ENCODE results near the gene MYLK3.

The MYLK3 gene

DNA sequence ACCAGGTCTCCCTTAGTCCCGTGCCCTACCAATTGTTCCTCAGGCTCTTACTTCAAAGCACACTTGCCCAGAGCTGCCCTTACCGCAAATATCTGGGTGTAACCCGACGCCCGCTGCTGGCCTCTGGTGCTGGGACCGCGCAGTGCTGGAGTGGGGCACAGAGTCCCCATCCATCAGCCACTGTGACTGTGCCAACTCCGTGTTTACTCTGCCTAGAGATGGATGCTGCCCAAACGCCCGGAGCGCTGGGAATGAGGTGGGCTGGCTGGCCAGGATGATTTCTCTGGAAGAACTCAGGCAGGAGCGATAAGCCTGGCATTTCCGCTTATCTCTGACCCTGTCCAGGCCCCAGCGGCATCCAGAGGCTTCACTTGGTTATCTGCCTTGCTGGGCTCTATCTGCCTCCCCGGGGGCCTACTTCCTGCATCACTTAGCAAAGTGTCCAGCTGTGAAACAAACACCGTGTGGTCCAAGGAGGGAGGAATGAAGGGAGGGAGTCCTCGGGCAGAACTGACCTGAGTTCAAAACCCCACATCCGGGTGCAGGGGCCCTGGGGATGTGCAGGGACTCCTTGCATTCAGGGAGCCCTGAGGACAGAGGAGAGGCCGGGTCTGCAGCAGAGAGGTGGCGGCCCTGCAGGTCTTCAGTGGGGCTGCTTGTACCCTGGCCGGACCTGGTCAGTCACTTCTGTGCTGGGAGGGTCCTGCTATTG is 9.4 kb upstream of the MYLK3 start:
- DNase-seq (ENCODE audit: low read depth) = no peak

DNA sequence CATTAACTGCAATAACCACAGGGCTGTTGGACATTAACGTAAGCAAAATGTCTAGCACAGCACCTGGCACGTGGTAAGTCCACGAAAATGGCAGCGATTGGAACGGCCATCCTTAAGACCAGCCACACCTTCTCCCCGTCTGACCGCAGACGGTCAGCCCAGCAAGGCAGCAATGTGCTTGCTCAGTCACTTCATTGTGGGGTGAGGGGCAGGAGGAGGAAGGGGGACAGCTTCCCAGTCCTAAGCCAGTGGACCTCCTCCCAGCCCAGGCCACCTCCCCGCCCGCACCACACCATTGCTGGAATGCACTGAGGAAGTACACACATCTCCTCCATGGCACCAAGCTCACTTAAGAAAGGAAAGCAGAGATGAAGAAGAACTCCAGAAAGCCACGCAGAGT is 8.6 kb upstream of the MYLK3 start:
- no peak for DNase-seq (ENCODE audit: low read depth)

DNA sequence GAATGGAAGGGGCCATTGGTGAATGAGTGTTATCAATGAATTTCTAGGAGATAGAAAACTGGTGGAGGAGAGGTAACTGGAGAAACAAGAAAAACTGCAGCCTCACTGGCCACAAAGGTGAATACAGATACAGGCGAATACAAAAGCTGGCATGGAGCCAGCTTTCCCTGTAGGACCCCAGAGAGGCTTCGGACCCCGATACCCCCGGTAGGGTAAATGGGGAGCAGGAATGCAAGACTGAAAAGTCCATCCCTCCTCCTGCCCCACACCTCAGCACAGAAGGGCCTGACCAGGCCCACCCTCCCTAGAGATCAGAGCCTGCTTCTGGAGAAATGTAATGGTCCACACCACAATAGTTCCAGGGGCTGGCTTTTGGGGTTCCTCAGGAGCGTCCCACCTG is 4.9 kb upstream of the MYLK3 start:
- no peak for DNase-seq (ENCODE audit: low read depth)

DNA sequence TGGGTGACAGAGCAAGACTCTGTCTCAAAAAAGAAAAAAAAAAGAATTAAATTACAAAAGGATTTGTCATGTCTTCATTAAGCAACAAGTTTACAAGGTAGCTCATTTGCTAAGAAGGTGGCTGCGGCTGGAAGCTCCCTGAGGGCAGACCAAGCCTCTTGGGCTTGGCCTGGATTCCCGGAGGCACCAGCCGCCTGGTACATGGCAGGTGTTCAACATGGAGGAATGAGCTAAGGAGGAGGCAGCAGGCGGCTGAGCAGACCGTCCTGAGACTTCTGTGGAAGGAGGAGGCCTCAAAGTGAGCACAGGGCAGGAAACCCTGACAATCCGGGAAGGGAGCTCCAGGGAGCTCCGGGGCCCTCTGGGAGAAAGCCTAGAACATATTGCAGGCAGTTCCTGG is 3.2 kb upstream of the MYLK3 start:
- DNase-seq (ENCODE audit: low read depth) = no peak

DNA sequence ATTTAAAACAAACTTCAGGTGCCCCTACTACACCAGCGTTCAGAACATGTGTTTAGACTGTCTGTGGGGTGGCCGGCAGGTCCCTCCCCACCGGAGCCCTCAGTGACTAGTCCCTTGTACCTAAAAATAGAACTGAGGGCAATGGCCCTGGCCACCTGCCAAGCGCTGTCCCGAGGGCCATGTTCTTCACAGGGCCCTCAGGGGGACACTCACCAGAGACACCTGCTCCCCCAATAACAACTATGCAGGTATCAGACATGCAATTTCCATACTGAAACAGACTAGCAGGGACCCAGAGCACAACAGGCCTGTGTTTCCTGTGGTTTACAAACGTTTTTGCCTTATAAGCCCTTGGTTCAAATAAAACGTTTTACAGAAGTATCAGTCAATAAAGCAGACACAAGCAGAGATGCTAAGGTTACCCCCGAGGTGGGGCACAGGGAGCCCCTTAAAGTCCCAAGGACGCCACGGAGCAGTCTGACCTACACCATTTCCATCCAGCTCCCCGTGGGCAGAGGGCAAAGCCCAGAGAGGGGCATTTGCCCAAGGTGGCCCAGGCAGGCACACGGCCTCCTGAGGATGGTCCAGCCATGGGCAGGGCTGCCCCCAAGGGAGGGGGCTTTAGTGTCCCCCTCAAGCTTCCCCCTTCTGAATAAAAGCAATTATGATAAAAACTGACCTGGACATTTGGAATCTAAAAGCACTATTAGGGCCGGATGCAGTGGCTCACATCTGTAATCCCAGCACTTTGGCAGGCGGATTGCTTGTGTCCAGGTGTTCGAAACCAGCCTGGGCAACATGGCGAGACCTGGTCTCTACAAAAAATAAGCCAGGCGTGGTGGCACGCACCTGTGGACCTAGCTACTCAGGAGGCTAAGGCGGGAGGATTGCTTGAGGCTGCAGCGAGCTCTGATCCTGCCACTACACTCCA is 896 bp upstream of the MYLK3 start:
- DNase-seq (ENCODE audit: low read depth) = no peak

DNA sequence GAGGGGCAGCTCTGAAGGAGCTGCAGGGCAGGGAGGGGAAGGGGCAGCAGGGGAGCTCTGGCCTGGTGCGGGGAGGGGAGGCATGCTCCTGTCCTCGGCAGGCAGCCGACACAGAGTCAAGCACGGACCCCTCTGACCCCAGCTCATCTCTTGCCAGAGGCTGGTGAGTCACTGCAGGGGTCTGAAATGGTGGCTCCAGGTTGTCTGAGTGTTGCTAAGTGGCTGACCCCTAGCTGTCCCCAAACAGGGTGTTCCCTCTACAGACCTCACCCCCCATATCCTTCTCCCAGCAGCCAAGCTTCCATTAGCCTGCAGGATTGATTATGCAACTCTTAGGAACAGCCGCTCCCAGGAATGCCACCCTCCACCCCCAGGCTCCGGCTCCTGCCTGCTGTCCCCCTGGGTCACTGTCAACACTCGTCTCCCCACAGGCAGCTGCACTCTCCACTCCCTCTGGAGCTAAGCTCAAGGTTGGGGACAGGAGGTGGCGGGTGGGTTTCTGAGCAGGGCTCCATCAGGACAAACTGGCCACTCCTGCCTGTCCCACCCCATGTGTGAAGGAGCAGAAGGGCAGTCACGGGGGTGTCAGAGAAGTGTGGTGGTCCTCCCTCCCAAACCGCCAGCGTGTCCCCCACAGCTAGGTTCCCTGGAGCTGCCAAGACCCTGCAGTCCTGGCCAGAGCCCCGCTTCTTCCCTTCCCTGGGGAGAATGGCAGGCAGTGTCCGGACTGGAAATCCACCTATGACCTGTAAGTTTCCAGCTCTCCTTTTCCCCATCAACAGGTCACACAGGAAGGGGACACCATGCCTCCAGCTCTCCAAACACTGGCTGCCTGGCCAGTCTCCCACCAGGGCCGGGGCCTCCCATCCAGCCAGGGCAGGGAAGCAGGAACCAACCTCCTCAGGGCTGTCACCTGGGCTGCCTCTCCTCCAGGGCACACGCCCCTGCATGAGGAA is 1.0 kb downstream of the MYLK3 start:
- DNase-seq (ENCODE audit: low read depth) = no peak

DNA sequence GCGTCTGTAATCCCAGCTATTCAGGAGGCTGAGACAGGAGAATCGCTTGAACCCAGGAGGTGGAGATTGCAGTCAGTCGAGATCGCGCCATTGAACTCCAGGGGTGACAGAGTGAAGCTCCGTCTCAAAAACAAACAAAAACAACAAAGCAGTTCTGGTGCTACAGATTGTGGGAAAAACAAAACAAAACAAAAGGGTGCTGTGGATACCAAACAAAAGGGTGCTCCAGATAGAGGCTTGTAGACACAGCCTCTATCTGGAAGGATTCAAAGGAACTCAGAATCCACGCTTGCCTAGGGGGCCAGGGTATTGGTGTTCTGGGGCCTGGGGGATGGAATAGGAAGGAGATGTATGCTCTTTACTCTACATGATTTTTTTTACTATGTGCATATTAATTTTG is 2.5 kb downstream of the MYLK3 start:
- DNase-seq (ENCODE audit: low read depth) = no peak

DNA sequence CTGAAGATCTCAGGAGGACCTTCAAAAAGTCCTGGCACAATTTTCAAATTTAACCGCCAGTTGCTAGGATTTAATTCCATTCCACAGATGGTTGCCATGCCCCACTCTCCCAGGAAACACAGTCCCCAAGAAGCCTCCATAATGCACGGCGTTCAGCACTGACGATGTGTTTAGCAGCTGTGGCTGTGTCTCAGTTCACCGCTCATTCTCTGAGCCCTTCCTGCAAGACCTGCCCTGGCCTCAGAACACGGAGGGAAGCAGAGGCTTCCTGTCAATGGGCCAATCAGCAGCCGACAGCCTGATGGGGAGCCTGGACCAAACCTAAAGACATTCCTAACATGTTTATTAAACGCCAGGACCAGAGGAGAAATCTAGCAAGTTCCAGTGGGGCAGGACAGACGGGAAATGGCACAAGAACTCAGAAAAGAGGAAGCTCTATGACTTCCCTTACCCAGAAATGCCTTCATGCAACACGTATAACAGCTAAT is 4.9 kb downstream of the MYLK3 start:
- no peak for DNase-seq (ENCODE audit: low read depth)

DNA sequence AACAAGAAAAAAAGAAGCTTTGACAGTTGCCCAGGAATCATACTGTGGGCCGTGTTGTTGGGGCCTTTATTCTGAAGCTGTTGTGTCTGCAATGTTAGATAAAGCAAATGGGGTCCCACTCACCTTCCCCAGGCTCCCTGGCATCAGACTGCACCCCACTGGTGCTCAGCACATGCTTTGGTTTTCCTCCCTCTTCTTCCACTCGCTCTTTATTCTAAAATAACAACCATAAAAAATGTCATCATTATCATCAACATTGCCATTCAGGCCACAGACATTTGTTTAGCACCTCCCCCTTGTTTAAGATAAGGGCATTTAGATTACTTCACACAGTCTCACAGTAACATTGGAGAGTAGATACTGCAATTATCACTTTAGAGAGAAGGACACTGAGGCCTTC is 8.2 kb downstream of the MYLK3 start:
- no peak for DNase-seq (ENCODE audit: low read depth)

DNA sequence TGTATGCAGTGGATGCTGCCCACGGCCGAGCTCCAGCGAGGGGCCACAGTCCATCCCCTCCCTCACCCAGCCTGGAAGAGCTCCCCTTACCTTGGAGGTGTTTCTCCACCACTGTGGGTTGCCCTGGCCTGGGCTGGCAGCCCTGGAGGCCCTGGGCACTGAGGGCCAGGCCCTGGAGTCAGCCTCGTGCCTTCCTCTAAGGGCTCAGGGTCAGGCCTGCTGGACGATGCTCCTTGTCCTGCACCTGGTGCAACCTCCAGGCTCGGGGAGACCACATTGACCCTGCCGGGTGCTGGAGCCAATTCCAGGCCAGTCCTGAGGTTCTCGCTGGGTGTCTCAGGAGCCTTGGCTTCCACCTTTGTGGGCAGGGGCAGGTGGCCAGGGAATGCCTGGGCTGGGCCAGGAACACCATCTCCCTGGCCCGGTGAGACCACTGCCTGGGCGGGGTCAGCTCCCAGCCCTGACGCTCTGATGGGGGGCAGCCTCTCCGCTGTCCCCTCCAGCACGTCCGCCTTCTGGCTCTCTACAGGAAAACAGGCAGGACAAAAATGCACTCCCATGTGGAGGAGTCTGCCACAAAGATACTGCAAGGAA is 10.4 kb downstream of the MYLK3 start:
- no peak for DNase-seq (ENCODE audit: low read depth)

DNA sequence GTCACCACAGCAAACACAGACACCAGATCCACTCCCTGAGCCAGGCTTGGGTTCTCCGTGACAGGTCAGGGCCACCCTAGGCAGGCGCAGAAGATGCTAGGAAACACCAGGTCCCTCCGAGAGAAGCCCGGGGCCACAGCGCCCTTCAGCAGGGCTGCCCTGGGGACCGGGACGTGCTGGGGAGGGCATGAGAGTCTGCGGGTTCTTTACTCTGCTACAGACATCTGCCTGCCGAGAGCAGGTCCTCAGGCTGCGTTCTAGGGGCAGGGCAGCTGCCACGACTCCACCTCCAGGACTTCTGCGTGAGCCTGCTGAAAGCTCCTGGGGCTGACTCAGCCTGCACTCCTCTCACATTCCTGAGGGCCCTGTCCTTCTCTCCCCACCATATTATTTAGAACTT is 11.4 kb downstream of the MYLK3 start:
- DNase-seq (ENCODE audit: low read depth) = no peak

DNA sequence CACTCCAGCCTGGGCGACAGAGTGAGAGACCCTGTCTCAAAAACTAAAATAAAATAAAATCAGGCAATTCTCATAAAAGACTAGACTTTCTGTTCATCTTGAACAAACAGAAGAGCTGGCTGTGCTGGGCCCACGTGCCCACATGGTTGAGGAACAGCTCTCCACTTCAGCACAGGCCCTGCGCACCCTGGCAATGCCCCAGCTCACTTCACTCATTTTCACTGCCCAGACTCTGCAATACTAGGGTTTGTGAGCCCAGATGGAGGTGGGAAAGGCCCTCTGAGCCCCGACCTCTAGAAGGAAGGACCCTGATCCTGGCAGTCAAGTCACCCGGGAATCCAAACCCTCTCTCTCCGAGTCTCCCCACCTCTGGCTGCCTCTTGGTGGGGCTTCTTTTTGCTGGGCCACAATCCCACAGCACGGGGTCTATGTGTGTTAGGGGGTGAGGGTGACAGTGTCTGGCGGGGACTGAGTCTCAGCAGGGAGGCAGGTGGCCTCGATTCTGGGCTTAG is 14.8 kb downstream of the MYLK3 start:
- DNase-seq (ENCODE audit: low read depth) = no peak

DNA sequence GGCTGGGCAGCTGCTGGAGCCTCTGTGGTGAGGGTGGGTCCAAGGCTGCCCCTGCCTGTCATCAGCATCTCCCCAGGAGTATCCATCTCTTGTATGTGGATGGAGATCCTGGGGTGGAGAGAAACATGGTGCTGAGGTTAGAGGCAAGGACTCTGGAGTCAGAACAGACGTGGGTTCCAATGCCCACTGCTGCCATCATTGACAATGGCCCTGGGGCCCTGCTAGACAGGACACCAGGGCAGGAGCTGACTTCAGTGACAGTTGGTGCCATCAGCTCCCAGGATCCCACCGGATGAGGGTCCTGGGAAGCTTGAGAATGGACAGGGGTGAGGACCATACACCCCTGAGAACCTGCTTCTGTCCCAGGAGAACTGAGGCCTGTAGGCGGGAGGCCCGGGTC is 15.6 kb downstream of the MYLK3 start:
- no peak for DNase-seq (ENCODE audit: low read depth)

DNA sequence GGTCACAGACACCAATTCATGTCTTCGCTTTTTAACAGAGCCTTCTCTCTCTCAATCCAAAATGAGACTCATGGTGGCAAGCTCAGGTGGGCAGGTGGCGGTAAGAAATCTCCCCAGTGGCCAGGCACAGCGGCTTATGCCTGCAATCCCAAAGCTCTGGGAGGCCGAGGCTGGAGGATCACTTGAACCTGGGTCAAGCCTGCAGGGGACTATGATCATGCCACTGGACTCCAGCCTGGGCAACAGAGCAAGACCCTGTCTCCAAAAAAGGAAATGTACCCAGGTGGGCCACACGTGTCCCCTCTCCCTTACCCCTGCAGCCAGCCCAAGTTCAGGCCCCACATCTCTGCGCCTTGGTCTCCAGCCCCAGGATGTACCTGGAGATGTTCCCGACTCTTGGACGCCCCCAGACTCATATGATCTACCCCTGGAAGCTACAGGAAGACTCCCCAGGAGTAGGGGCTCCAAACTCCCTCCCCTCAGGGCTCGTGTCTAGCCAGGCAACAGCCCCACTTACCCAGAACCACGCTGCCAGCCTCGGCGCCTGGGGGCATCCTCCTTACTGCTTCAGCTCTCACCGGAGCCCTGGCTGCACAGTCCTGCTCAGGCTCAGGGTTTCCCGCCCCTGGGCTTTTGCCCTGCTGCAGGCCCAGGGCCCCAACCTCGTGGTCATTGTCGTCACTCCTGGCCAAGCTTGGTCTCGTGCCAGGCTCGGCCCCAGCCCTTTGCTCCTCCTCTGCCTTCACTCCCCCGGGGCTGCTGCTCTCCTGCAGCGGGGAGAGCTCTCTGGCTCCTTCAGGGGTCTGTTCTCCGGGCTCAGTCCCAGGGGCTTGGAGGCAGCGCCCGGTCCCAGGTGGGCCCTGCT is 16.2 kb downstream of the MYLK3 start:
- DNase-seq (ENCODE audit: low read depth) = no peak

DNA sequence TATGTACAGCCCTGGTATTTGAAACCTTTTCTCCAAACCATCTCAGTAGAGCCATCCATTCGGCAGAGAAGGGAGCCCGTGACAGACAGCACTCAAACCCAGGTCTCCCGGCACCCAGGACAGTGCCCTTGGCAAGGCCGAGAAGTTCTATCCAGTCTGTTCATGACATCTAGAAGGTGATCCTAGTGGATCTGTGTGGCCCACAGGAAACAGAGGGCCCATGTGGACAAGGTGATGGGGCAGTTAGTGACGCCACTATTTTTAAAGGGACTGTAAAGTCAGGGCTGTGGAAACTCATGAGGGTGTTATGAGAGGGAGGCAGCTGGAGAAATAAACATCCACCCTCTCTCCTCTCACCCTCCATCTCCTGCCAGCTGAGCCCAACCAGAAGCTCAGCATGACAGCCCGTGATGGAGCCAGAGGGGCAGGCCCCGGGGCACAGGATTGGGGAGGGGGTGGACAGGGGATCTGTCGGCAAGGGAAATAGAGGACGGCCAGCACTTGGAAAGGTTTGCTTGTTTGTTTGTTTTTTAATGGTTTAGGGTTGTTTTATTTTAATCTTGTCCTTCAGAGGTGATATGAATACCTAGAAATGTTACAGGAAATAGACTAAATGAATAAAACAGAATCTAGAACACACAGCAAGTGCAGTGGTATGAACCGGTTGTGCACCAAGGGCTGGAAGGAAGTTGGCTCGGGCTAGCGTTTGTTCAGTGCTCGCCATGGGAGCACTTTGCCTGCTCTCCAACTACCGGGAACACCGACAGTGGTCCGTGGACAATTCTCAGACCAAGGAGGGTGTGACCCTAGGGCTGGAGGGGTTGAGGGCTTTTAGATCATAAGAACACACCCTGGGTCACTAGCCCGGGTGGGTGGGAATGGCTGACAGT is 17.1 kb downstream of the MYLK3 start:
- no peak for DNase-seq (ENCODE audit: low read depth)

DNA sequence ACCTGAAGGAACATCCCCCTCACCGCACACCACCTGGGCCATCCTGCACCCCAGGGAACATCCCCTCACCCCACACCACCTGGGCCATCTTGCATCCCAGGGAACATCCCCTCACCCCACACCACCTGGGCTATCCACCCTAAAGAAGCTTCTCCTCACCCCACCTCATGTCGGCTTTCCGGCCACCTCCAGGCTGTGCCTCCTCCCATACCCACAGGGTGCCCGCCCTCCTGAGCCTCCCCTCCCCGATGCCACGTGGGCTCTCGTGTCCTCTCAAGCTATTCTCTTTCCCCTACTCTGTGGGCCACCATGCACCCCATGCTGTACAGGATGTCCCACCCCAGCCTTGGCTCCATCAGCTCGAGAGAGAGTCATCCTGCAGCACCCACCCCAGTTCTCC is 18.0 kb downstream of the MYLK3 start:
- no peak for DNase-seq (ENCODE audit: low read depth)

DNA sequence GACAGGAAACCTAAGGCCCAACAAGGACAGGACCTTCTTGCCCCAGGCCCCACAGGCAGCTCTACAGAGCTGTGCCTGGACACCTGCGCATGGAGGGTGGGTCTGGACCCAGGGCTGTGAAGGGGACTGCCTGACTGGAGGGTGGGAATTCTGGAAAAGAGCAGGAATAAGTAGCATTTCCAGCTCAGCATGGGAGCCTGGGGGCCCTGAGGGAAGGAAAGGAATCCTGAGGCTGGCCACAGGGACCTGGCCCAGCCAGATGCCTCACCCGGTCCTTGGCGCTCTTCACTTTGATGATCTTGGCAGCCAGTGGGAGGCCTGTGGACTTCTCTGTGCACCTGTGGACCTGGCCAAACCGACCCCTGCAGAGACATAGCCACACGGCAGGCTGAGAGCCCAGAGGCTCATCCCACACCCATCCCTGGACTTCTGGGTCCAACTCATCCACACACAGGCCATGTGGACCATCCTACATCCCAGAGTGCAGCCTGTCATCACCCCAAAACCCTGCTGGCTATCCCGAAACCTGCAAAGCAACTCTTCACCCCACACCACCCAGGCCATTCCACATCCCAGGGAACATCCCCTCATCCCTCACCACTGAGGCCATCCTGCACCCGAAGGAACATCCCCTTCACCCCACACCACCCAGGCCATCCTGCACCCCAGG is 18.7 kb downstream of the MYLK3 start:
- no peak for DNase-seq (ENCODE audit: low read depth)

DNA sequence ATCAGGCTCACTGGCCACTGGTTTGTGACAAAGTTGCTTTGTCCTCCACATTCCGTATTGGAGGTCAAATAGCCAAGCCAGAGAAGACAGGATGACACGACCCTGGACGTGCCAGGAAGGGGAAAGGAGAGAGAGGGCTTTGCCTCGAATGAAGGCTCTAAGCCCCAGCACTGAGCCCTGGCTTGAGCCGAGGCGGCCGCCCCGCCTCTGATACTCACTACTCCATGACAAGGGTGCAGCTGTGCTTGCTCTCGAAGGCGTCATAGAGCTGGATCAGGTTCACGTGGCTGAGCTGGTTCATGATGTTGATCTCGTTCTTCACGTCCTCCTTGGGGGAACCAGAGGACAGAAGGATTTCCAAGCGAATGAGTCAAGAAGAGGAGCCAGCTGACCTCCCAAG is 19.3 kb downstream of the MYLK3 start:
- DNase-seq (ENCODE audit: low read depth) = no peak

DNA sequence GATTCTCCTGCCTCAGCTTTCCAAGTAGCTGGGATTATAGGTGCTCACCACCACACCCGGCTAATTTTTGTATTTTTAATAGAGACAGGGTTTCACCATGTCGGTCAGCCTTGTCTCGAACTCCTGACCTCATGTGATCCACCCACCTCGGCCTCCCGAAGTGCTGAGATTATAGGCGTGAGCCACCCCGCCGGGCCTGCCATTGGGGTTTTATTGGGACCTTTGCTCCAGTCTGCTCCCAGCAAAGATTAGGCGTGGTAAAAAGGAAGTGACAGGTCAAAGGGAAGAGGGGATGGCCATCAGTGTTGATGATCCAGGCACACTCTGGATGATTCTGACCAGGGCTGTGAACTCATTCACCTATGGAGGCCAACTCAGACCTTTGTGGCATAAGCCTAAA is 20.5 kb downstream of the MYLK3 start:
- DNase-seq (ENCODE audit: low read depth) = no peak
